D721Med (cell line): Measurements from ENCODE around the gene NCOA6.

Experiments
- DNase-seq: peaks from one replicate; pipeline ENCODE4 v3.0.0; 2011; ENCODE audit warnings: low spot score; ENCODE audit not compliant: insufficient read length
- FAIRE-seq: peaks from 2 replicates; lab custom pipeline; 2011; peaks lifted over from hg19 to GRCh38; lab: Jason Lieb, UNC
- TF ChIP-seq, protein P1 (sequence below): IDR thresholded peaks from 2 replicates; pipeline ENCODE4 v1.5.1; 2012; ENCODE audit warnings: mild to moderate bottlenecking, control low read depth; ENCODE audit not compliant: insufficient read depth; ENCODE audit errors: missing control alignments

Gene NCOA6

DNA sequence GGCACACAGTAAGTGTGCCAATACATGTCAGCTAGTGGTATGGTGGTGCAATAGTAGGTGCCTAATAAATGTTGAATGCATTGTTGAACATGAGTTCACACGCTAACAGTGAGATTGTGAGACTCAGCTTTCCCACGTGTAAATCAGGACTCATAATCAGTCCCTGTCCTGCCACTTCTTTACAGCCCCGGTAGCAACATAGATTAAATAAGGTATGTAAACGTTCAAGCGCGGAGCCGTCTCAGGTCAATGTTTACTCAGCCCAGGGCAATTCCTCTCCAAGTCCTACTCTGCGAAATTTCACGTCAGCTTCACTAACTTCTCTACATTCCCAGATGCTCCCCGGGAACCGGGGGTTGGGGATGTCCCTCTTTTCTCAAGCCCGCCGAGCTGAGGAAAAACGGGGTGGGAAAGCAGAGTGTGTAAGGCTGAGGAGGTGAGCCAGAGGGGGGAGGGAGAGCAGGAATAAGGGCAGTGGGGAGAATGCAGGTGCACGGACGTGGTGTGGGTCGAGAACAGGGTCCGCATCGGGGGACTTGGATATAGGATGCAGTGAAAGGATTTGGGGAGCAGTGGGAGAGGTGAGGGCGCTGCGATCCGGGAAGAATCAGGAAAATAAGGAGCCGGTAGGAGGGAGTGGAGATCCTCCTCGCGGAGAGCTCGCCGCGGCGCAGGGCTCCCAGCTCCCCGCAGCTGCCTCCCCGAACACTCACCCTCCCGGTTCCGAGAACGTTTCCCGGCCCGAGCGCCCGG lies 121.9 kb downstream of the NCOA6 start:
- FAIRE-seq = no peak
- DNase-seq = no peak
- TF ChIP-seq, protein P1, sequence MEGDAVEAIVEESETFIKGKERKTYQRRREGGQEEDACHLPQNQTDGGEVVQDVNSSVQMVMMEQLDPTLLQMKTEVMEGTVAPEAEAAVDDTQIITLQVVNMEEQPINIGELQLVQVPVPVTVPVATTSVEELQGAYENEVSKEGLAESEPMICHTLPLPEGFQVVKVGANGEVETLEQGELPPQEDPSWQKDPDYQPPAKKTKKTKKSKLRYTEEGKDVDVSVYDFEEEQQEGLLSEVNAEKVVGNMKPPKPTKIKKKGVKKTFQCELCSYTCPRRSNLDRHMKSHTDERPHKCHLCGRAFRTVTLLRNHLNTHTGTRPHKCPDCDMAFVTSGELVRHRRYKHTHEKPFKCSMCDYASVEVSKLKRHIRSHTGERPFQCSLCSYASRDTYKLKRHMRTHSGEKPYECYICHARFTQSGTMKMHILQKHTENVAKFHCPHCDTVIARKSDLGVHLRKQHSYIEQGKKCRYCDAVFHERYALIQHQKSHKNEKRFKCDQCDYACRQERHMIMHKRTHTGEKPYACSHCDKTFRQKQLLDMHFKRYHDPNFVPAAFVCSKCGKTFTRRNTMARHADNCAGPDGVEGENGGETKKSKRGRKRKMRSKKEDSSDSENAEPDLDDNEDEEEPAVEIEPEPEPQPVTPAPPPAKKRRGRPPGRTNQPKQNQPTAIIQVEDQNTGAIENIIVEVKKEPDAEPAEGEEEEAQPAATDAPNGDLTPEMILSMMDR = no peak

DNA sequence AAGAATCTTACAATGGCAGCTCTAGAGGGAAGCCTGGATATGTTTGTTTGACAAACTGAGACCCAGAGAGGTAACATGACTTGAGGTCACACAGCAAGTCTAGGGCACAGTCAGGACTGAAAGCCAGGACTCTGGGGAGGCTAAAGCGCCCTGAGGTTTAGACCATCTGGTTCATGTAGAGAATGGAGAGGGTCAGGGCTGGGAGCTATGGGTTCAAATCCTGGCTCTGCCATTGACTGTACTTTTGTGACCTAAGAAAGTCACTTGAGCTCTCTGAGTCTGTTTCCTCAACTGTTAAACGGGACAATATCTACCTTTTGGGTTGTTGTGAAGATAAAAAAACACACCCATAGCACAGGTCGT lies 122.4 kb downstream of the NCOA6 start:
- FAIRE-seq (no peak), DNase-seq (no peak)
- TF ChIP-seq, protein P1 = no peak

DNA sequence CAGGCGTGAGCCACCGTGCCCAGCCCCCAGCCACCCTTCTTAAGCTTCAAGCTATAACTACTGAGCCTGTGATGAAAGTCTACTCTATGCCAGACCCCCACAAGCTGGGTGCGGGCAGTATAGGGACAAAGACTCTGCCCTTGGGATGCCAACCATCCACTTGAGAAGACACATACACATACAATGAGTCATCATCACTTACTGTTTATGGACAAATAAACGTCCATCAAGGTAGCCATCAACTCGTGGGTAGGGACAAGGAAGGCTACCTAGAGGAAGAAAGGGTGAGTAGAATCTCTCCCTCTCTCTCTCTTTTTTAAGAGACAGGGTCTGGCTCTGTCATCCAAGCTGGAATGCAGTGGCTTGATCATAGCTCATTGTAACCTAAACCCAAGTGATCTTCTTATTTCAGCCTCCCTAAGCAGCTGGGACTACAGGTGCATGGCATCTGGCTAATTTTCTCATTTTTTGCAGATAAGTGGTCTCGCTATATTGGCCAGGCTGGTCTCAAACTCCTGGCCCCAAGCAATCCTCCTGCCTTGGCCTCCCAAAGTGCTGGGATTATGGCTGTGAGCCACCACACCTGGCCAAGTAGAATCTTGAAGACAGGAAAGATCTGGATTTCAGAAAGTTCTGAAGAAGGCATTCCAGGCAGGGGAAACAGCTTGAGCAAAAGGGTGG lies 123.9 kb downstream of the NCOA6 start:
- TF ChIP-seq, protein P1 = no peak
- no peak for DNase-seq
- no peak for FAIRE-seq

DNA sequence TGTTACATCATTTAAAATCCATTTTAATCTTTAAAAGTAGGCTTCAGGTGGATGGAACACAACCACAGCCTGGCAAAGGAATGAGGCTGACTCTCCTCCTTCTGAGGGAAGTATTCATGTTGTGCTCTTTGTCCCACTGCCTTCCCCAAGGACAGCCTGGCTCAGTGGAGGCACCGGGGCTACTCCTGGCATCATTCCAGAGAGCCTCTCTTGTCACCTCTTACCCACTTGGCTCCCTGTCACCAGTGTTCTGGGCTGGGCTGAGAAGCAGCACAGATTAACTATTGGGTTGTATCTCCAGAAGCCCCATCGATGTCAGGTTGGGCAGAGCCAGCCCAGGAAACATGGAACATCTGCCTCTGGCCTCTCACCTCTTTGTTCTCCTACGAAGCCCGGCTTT lies 132.0 kb downstream of the NCOA6 start:
- TF ChIP-seq, protein P1 = no peak
- no peak for DNase-seq
- no peak for FAIRE-seq

DNA sequence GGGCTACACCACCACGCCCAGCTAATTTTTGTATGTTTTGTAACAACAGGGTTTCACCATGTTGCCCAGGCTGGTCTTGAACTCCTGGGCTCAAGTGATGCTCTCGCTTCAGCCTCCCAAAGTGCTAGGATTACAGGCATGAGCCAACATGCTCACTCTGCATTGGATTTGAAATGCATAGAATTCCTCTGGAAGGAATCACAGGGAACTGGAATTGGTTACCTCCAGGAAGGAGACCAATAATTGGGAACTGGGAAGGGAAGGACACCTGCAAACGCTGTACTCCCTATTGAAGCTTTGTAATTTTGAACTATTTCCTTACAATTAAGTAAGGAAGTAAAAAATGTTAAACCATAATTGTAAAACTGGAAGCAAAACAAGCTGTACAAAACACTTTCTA lies 133.6 kb downstream of the NCOA6 start:
- TF ChIP-seq, protein P1 = no peak
- no peak for FAIRE-seq
- DNase-seq = no peak

DNA sequence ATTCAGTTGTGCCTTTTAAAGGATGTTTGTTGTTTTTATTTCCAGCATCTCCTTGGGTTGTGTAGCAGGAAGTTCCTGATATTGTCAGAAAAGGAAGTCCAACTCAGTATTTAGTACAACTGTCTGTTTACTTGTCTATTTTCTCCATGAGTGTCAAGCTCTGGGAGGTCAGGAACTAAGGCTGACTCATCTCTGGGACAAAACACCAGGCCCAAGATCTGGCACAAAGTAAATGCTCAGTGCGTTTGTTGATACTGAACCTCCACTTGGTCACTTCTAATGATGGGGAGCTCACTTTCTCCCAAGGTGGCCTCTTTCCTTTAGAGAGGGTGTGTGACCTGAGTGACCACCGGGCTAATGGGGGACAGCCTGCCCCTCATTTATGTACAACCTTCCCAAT lies 136.0 kb downstream of the NCOA6 start:
- TF ChIP-seq, protein P1 = no peak
- DNase-seq = no peak
- FAIRE-seq = no peak

DNA sequence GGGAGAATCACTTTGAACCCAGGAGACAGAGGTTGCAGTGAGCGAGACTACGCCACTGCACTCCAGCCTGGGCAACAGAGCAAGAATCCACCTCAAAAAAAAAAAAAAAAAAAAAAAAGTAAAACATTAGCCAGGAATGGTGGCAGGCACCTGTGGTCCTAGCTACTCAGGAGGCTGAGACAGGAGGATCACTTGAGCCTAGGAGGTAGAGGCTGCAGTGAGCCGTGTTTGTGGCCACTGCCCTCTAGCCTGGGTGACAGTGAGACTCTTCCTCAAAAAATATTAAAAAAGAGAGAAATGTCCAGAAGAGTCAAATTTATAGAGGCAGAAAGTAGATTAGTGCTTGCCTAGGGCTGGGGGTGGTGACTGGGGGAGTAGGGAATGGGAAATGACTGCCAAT lies 141.8 kb downstream of the NCOA6 start:
- TF ChIP-seq, protein P1 = no peak
- DNase-seq (no peak), FAIRE-seq (no peak)
